Kidney tubule cell (primary cell): ENCODE results near the gene URB1.
"Not testable (repeated sequence)": the region's sequence is repeated elsewhere in the genome, so short reads cannot be mapped to it uniquely, and the experiment has no call there.

ENCODE experiments used
- DNase-seq: peaks from one replicate; pipeline ENCODE4 v3.0.0-alpha.2; 2018; ENCODE audit warnings: low spot score

URB1 gene

DNA sequence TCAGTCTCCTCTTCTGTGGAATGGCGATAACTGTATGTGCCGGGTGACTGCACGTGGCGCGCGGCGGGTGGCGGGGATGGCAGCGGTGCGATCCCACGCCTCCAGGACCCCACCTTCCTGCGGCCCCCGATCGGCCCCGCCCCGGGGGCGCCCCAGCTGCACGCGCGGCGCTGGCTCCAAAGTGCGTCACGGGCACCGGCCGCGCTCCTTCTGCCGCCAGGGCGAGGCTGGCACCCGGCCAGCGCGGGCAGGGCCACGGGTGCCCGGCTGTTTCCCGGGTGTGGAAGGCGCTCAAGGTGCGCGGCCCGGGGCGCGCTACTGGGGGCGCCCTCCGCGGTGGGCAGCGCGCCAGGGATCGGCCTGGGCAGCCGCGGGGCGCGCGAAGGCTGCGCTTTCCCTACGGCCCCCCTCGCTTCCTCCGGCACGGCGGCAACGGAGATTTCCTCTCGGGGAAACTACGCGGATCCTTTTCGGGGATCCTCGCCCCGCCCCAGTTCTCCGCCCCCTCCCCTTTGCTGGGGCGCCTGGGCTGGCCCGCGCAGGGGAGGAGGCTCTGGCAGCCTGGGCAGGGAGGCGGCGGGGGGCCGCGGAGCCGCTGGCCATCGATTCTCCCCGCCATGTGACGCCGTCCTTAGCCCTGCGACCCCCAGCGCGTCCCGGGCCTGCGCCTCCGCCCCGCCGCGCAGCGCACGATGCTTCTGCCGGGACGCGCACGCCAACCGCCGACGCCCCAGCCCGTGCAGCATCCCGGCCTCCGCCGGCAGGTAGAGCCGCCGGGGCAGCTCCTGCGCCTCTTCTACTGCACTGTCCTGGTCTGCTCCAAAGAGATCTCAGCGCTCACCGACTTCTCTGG, 19.6 kb upstream of the URB1 start, which contains the start of gene EVA1C:
TSS of gene EVA1C (plus strand) at position 545 of the 853 bp plus-strand sequence. CDS start at position 693, 148 bp downstream.
- DNase-seq = peak; percentile 60

DNA sequence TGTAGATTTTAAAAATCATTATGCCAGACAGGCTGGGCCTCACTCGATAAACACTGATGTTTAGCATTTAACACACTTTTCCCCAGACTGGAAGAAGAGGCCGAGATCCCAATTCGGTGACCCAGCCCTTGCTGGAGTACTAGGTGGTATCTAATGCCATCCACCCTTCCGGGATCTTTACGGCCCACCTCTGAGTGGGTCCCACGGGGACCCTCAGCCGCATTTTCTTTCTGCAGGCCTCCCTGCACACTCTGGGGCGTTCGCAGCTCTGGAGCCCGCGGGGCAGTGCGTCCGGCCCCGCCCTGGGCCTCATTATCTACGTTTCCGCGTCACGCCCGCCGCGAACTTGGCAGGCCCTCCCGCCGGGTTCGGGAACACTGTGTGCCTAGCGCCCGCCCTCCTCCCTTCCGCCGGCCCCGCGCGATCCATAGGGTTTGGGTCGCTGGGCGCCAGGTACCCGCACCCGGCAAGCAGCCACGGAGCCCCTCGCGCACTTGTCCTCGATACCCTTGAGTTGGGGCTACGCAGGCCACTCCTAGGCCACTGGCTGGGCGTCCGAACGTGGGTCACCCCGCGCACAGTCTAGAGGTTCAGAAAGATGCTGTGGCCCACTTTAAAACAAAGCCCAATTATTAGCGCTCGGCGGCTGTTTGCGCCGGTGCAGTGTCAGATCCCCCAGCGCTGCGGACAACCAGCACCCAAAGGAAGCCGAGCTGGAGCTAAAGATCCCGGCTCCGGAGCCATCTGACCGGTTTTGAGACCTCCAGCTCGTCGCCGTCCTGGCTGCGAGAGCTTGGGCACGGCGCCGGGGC, 18.7 kb upstream of the URB1 start:
- peak; percentile 52 for DNase-seq

DNA sequence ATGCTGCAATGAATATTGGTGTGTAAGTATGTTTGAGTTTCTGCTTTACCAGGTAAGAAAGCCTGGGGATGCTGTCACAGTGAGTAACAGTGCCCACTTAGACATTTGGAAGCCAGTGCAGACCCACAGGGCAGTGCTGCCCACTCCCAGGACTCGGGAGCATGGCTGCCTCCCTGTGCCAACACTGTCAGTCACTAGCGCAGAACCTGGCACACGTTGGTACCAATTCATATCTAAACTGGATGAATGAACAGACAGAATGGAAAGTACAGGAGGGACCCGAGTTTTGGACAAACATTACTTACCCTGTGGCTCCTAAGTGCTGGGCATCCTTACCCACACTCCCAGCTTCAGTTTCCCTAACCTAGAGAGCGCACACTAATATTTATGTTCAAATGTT, 18.1 kb upstream of the URB1 start:
- DNase-seq = no peak

DNA sequence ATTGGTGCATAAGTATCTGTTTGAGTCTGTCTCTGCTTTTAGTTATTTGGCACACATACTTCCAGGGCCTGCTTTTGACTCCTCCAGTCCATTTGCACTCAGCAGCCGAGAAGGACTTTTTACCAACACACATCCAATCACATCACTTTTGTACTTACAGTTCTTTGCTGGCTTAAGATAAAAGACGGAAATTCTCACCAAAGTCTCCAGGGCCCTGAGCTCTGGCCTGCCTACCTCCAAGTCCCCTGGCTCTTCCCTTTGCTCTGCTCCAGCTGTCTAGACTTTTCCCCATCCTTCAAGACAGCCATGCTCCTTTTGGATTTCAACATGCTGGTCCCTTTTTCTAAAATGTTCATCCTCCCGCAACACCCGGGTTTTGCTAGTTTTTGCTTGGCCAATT, 17.5 kb upstream of the URB1 start:
- no peak for DNase-seq

DNA sequence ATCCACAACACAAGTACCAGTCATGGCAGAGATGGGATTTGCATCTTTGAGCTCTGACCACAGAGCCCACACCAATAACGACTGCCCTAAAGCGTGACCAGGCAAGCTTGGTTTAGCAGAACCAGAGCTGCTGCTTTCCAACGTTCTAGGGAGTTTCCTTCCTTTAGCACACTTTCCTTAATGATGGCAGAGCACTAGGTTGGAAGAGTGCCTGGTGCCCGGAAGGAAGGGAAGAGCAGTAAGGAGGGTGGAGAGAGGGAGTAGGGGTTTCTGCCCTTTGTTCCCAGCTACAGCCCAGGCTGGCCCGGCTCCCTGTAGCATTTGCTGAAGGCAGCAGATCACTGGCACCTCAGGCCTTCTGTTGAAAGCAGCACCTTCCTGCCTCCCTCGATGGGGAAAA, 13.6 kb upstream of the URB1 start:
- no peak for DNase-seq

DNA sequence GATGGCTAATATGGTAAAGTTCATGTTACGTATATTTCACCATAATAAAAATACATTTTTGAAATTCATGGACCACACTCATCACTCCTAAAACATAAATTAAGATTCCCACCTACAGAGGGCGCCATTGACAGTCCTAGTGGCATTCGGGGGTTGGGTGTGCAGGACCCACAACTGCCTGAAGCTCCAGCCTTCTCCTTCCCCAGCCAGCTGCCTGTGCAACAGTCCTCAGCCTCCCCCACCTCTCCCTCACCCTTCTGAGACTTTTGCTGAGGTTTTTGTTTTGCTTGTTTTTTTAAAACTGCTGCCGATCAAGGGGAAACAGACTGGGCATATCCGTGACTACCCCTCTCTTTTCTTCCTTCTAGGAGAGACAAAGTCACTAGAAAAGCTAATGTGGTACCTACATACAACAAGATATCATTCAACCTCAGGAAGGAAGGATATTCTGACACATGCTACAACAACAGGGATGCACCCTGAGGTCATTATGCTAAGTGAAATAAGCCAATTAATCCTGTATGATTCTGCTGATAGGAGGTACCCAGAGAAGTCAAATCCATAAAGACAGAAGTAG, 10.5 kb upstream of the URB1 start:
- peak; percentile 61 for DNase-seq

DNA sequence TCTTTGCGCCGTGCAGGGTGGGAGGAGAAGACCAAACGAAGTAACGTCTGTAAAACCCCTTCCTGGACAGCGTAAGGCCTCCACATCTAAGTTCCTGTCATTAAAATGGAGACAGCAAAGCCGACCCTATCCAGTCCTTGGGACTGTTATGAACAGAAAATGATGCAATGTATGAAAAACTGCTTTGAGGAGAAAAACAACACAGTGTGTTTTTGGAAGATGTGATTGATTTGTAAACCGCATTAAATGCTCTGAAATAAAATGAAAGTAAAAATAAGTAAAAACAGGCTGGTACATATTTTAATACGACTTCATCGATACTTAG, 827 bp upstream of the URB1 start:
- no peak for DNase-seq

DNA sequence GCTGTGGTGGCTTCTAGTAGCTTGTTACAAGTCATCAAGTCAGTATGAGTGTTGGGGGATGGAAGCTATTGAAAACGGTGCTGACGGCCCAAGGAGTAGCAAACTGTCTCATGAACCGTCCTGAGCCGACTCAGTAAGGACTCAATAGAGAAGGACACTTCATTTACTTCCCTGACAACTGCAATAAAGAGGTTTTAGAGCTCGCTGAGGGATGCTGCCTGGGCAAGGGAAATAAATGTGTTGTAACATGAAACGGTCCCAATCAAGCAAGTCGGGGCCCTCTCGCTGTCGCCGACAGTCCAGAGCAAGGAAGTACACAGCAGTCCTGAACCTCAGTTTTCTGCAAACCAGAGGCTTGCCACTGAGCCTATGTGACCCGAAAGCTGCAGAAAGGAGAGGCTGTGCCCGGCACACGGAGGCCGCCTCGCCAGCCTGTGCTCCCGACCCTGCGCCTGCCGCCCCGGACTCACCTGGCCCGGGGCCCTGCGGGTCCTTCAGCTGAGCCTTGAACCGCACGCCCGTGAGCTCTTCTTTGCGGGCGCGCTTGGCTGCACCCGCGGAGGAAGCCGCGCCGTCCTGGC, 423 bp downstream of the URB1 start:
- peak; percentile 27 for DNase-seq

DNA sequence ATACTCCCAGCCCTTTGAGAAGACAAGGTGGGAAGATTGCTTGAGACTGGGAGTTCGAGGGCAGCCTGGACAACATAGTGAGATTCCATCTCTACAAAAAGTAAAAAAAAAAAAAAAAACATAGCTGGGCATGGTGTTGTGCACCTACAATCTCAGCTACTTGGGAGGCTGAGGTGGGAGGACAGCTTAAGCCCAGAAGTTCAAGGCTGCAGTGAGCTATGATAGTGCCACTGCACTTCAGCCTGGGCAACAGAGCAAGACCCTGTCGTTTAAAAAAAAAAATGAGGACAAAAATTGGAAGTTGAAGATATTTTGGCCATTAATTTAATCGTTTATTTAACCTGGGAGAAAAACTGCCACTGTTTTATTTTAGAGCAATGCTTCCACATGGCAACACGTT, 1.1 kb downstream of the URB1 start:
- no peak for DNase-seq

DNA sequence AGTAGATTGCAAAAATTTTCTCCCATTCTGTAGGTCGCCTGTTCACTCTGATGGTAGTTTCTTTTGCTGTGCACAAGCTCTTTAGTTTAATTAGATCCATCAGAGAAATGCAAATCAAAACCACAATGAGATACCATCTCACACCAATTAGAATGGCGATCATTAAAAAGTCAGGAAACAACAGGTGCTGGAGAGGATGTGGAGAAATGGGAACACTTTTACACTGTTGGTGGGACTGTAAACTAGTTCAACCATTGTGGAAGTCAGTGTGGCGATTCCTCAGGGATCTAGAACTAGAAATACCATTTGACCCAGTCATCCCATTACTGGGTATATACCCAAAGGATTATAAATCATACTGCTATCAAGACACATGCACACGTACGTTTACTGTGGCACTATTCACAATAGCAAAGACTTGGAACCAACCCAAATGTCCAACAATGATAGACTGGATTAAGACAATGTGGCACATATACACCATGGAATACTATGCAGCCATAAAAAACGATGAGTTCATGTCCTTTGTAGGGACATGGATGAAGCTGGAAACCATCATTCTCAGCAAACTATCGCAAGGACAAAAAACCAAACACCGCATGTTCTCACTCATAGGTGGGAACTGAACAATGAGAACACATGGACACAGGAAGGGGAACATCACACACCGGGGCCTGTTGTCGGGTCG, 2.1 kb downstream of the URB1 start:
- not testable (repeated sequence) for DNase-seq

DNA sequence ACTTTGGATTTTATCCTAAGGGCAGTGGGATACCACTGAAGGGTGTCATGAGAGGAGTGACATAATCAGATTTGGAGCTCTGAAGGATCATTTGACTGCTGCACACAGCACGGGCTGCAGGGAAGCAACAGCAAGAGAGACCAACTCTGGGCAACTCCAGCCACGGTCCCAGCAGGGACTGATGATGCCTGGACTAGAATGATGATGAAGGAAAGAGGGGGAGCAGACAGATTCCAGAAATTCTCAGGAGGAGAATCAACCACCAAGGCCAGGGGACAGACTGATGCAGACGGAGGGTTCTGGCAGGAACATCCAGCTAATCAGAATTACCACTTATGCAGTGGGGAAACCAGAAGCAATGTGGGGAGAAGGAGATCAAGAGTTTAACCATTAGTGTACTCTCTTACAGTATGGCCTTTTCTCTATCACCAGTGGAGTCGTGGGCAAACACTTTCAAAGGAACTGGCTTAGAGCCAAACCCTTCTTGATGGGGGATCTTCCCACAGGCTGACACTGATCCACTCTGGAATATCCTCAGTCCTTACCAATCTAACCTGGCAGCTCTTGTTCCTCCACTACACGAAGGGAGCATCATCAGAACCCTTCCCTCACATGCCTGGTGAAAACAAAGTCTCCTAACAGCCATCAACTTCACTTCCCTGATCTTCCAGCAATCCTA, 3.3 kb downstream of the URB1 start:
- peak; percentile 18 for DNase-seq

DNA sequence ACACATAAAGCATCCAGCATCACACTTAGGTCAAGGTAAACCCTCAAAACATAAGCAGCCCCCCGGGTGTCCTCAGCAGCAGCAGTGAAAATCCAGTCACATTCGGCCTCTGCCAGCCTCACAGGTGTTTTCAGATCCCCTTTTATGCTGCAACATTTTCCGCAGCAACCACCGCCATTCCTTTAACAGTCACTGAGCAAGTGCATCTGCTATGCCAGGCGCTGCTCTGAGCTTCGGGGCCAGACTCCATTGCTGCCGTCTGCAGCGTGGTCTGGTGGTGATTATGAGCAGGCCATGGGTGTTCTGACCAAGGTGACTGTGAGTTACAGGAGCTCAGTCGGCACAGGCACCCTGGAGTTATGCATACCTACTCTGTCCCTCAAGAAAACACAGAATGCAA, 4.5 kb downstream of the URB1 start:
- no peak for DNase-seq

DNA sequence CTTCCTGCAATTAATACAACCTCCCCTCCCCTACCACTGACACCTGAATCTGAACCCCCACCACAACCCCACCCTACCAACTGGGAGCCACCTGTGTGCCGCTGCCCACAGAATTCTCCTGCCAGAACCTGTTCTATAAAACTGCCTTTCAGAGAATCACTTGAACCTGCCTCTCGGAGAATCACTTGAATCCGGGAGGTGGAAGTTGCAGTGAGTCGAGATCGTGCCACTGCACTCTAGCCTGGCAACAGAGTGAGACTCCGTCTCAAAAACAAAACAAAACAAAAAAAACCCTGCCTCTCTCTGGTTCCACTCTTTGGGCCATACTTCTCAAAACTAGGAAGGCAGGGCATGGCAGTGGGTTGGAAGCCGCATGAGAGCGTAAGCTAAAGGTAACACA, 5.7 kb downstream of the URB1 start:
- no peak for DNase-seq

DNA sequence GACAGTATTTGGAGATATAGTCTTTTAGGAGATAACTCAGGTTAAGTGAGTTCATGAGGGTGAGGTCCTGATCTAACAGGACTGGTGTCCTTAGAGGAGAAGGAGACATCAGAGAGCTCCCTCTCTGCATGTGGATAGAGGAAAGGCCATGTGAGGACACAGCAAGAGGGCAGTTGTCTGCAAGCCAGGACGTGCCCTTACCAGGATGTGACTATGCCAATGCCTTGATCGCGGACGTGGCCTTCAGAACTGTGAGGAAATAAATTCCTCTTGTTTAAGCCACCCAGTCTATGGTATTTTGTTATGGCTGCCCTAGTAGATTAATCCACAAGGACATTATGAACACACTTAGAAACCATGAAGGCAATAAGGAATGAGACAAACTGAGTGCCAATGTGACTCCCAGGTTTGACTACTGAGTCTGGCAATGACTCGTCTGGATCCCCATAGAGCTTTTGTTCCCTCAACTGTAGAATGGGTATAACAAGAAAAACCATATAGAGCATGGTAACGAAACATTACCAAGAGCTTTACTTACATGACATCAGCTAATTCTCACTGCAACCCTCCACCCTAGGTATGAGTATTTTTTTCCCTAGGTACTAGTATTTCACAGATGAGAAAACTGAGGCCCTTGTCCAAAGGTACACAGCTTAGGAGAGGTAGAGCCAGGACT, 6.5 kb downstream of the URB1 start:
- DNase-seq = peak; percentile 70

DNA sequence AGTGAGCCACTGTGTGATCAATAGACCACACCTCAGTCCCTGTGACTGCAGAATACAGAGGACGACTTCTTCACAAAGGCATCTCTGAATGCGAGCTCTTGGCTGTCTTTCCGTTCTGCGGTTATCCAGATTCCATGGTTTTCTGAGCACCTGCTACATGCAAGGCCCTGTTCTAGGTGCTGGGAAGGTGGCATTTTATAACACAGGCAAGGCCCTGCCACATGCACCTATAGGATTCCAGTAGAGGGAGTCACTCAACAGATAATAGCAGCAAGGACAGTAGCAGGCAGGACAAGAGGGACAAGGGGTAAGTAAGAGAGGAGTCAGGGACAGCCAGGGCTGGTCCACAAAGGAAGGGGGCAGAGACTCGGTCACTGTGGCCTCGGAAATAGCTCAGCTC, 9.0 kb downstream of the URB1 start:
- DNase-seq = no peak

DNA sequence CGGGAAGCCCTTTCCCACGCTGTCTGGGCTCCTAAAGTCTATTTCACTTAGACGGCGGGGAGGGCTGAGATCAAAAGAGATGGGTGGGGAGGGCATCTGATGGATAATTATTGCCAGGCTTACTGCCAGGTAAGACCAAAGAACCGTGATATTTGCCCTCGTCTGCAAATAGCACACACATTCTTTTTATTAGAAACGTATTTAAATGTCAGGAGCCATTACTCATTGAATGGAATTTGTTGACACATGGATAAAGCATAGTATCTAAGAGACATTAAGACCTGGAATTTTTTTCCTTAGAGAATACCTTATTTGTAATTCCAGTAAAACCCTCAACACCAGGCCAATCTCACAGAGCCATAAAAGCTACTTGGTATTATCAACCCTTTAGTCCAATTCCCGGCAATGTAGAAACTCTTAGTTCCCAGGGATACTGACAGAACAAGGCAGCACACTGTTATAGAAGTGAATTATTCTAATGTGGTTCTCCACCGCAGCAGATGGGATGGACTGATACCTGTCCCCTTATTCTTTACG, 10.6 kb downstream of the URB1 start:
- peak; percentile 79 for DNase-seq

DNA sequence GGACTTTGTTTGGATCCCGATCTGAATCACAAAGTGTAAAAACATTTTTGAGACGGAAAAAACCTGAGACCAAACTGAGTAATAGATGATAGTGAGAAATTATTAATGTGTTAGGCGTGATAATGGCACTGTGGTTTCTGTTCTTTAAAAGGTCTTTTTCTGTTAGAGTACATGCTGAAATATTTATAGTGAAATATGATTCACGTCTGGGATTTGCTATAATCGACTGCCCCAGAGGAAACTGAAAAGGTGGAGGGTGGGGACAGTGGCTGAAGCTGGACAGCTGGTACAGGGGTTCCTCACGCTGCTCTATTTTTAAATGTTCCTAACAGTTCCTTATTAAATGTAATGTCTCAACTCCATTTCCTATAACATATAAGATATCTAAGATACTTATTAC, 11.2 kb downstream of the URB1 start:
- DNase-seq = no peak

DNA sequence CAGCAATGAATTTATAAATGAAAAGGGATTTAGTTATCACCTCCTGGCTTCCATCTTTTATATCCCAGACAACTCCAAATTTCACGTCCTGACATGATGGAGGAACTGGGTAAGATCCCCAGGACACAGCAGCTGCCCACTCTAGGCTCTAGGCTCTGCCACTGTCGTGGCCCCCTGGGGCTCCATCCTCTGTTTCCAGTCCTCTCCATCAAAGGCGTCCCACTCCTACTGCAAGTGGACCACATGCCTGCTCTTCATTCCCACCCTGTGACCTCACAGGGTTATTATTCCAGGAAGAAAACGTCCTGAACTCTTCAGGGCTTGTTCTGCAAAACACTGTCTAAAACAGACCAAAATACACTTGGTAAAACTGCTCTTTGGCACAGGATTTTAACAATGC, 11.9 kb downstream of the URB1 start:
- no peak for DNase-seq

DNA sequence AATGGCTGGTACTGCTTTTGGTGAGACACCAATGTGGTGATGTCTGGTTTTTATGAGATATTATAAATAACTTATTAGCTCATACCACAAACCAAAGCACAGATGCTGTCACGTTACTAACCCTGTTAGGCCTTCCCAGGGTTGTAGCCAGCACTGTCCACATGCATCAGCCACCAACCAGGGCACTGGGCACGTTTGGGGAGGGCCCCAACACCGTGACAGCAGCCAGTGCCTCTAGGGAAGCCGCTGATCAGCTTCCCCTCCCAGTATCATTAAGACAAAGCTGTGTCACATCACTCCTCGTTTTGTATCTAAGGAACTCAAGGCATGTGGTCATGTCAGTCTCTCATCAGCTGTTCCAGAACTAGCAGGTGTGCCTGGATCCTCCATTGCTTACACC, 13.9 kb downstream of the URB1 start:
- peak; percentile 15 for DNase-seq

DNA sequence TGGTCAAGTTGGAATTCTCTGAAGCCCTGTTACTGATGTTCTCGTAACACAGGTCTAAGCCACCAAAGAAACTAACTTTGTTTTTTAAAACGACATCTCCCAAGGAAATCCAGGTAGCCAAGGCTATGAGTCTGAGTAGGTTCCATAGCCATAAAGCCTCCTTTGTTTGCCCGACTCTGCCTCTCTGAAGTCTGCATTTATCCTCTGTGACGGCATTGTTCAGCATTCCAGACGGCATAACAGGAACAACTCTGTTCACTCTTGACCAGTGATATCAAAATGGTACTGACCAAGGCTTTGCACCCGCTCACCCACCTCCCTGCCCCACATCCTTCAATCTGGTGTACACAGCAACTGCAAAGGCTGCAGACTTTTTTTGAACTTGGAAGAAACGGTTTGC, 14.8 kb downstream of the URB1 start:
- DNase-seq = no peak

DNA sequence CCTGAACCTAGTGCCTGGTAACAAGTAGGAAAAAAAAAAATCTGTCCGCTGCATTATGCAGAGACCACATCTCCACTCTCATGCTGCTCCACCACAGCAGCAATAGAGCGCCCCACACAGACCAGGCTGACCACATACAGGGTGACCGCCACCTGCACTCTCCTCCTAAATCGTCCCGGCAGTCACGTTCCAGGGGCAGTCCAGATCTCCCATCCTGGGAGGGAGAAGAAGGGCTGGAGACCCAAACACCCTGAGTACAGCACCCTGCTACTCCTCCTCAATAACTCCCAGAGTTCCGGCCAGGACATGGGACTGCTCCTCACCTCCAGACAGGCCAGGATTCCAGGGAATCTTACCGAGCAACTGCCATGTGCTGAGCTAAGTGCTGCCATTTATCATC, 15.3 kb downstream of the URB1 start:
- DNase-seq = no peak
